Fibroblast of pulmonary artery (primary cell): Measurements from ENCODE around the gene ITGA3.

Experiments
- DNase-seq: peaks from one replicate; pipeline ENCODE4 v3.0.0-alpha.2; 2010; ENCODE audit warnings: low read depth
- H3K4me3 ChIP-seq: replicated peaks from 2 replicates; pipeline ENCODE4 v1.5.1; 2011; ENCODE audit warnings: low read depth, mild to moderate bottlenecking, control low read depth, low read length, moderate library complexity
- CTCF ChIP-seq: IDR thresholded peaks from 2 replicates; pipeline ENCODE4 v1.5.1; 2011; ENCODE audit warnings: mild to moderate bottlenecking, control low read depth, low read length, inconsistent platforms; ENCODE audit errors: missing control alignments

ITGA3 gene

GRCh38 chr17:50052241-50052796 is 3.6 kb upstream of the ITGA3 start:
- H3K4me3 ChIP-seq = no peak overlapping the region
- no peak for DNase-seq
- TF ChIP-seq CTCF = no peak

GRCh38 chr17:50052822-50053653 is 2.9 kb upstream of the ITGA3 start:
- TF ChIP-seq CTCF = no peak
- peak; percentile 92 for DNase-seq
- no peak overlapping the region for H3K4me3 ChIP-seq

- TF ChIP-seq CTCF = no peak
Measured at GRCh38 chr17:50053654-50053960, 2.3 kb upstream of the ITGA3 start.

GRCh38 chr17:50055055-50055425 is 870 bp upstream of the ITGA3 start:
- no peak for TF ChIP-seq CTCF

More at GRCh38 chr17:50053654-50053960, 2.3 kb upstream of the ITGA3 start:
- no peak overlapping the region for H3K4me3 ChIP-seq
- no peak for DNase-seq

GRCh38 chr17:50056217-50056960 is 479 bp downstream of the ITGA3 start:
- peak; percentile 71 for DNase-seq
- H3K4me3 ChIP-seq = peak overlapping the region; percentile 62
- TF ChIP-seq CTCF = peak; percentile 49

More at GRCh38 chr17:50055055-50055425, 870 bp upstream of the ITGA3 start:
- DNase-seq = no peak
- peak overlapping the region; percentile 62 for H3K4me3 ChIP-seq

- H3K4me3 ChIP-seq = peak overlapping the region; percentile 62
- peak; percentile 47 for DNase-seq
- no peak for TF ChIP-seq CTCF
Measured at GRCh38 chr17:50056961-50057330, 1.0 kb downstream of the ITGA3 start.
